HG02870 (cell line): ENCODE results near the gene SAMD13.
"Not testable (repeated sequence)": the region's sequence is repeated elsewhere in the genome, so short reads cannot be mapped to it uniquely, and the experiment has no call there.

ENCODE experiments used
- ATAC-seq: cut with Tn5 transposase; IDR thresholded peaks from one replicate; pipeline ENCODE4 v1.9.1; 2021; ENCODE audit warnings: mild to moderate bottlenecking, moderate library complexity; ENCODE audit not compliant: unreplicated experiment

The SAMD13 gene

DNA sequence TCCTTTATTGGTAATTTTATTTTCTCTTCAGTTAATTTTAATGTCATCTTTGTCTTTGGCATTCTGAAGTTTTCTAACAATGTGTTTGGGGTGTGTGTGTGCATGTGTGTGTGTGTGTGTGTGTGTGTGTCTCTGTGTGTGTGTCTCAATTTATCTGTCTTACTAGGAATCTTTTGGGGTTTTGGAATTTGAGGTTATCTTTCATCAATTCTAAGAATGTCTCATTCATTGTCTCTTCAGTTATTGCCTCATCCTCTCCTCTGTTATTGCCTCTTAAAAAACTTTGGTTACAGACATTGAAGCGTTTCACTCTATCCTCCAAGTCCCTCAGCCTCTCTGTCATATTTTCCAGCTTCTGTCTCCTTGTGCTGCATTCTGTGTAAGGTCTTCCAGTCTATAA, 18.1 kb upstream of the SAMD13 start:
- no peak for ATAC-seq

DNA sequence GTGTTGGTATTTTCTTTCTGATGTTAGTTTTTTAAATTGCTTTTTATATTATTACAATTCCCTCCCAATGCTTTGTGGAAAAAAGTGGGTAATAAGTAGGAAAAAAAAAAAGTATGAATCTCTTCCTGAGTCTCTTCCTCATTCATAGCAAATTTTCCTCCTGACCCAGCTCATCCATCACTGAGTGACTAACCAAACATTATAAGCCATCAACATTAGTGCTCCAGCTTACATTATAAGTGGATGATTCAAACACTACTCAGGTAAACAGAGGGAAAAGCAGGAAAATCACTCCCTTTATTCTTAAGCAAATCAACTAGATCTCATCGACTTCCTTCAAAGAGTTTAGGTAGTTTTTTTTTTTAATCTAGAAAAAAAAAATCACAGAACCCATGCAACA, 15.4 kb upstream of the SAMD13 start:
- ATAC-seq, result no peak

DNA sequence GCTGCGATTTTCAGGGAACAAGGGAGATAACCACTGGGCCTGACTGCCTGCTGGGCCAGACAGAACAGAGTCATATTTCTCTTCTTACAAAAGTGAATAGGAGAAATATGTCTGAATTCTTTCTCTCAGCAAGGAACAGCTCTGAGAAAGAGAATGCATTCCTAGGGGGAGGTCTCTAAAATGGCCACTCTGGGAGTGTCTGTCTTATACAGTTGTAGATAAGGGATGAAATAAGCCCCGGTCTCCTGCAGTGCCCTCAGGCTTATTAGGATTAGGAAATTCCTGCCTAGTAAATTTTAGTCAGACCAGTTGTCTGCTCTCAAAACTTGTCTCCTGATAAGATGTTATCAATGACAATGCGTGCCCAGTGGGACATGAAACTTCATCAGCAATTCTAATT, 14.1 kb upstream of the SAMD13 start:
- not testable (repeated sequence) for ATAC-seq

DNA sequence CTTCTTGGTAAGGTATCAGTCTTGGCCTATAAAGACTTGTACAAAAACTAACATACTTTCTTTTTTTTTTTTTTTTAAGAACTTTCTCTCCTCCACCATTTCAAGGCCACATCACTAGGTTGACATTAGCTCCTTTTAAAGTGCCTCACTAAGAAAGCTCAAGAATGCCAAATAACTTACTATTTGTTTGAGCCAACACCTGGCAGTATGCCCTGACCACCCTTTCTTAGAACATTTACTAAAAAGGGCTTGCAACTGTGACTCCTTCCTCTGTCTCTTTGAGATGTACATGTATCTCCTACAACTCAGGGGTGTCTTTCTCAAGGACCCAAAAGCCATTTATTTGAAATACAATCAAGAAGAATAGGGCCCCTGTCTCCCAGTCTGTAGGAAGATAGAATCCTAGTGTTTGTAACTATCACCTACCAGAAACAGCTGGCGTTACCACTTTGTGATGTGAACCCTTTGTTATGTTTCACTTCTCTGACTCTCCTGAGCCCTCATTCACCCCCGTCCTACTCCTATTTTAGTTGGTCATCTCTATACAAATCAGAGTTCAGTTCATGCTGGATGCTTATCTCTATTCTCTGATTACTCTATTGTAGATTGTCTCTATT, 12.2 kb upstream of the SAMD13 start:
- no peak for ATAC-seq

DNA sequence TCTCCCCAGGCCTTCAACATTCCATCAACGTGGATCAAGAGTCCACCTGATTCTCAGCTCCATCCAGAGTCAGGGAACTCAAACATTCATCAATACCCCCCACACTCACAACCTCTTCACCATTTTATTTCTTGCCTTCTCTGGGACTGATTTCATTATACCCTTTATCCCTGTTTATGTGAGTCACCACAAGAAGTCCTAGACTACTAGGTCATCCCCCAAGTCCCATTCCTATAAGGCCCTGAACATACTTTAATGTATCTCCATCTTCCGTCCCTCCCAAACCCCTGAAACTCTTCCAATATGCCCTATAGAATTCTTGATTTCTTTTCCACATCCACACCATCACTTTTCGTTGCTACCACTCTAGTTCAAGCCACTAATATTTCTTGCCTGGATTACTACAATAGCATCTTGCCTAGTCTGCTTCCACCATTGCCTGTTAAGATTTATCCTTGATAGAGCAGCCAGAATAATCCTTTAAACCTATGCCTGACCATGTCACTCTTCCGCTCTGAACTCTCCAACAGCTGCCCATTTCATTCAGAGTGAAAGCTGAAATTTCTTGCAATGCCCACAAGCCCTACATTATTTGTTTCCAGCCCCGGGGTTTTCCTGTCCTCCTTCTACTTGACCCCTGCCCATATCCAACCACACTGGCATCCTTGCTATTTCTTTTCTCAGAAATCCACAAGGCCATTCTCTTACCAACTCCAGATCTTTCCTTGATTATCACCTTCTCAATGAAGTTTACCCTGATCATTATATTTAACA, 9.4 kb upstream of the SAMD13 start:
- no peak for ATAC-seq

DNA sequence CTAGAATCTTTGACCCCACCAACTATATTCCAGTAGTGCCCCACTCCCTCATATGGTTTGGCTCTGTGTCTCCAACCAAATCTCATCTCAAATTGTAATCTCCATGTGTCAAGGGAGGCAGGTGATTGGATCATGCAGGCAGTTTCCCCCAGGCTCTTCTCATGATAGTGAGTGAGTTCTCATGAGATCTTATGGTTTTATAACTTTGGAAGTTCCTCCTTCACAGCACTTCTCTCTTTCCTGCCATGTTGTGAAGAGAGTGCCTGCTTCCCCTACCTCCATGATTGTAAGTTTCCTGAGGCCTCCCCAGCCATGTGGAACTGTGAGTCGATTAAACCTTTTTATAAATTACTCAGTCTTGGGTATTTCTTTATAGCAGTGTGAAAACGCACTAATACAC, 7.7 kb upstream of the SAMD13 start:
- ATAC-seq, result no peak

DNA sequence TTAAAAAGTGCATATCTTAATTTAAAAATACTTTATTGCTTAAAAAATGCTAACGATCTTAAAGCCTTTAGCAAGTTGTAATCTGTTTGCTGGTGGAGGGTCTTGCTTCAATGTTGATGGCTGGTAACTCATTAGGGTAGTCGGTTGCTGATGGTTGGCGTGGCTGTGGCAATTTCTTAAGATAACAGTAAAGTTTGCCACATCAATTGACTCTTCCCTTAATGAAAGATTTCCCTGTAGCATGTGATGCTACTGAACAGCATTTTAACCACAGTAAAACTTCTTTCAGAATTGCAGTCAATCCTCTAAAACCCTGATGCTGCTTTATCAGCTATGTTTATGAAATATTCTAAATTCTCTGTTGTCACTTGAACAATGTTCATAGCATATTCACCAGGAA, 6.8 kb upstream of the SAMD13 start:
- ATAC-seq, result no peak

DNA sequence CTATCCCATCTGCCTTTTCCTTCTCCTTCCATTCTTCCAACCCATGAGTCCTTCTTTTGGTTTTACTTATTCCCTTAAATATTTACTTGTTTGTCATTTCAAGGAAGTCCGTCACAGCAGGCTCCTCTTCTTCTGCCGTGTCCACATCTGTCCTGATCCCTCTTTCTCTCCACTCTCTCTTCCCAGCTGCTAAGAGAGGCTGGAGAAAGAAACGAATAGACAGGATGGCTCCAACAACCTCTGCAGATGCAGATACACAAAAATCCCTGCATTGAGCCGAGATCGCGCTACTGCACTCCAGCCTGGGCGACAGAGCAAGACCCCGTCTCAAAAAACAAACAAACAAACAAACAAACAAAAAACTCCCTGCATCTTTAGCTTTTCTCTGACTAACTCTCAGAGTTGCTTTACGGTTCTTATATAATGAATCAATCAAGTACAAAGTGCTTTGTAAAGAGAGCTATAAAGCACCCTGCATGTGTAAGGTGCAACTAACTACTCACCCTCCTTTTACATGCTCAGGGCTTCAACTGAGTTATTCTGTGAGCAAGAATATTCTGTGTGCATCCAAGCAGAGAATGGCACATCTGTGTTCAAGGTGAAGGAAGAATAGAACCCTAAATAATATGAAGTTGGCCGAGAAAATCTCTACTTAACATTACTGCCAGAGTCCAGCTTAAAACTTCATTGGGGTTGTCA, 3.8 kb upstream of the SAMD13 start:
- ATAC-seq, result no peak

DNA sequence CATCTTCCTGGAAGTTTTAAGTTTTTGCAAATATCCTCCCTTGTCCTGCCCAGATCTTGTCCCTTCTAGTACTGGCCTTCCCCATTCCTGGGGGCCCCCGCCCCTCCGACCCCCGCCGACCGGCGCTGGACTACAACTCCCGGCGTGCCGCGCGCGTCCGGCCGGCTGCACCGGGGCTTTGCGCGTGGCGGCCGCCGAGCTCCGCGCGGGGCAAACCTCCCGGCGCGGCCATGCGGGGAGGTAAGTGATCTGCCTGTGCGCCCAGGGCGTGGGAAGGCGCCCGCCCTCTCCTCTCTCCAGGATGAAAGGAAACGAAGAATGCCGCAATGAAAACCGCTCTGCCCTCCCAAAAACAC, 3.2 kb upstream of the SAMD13 start:
- ATAC-seq, result peak; percentile 58

DNA sequence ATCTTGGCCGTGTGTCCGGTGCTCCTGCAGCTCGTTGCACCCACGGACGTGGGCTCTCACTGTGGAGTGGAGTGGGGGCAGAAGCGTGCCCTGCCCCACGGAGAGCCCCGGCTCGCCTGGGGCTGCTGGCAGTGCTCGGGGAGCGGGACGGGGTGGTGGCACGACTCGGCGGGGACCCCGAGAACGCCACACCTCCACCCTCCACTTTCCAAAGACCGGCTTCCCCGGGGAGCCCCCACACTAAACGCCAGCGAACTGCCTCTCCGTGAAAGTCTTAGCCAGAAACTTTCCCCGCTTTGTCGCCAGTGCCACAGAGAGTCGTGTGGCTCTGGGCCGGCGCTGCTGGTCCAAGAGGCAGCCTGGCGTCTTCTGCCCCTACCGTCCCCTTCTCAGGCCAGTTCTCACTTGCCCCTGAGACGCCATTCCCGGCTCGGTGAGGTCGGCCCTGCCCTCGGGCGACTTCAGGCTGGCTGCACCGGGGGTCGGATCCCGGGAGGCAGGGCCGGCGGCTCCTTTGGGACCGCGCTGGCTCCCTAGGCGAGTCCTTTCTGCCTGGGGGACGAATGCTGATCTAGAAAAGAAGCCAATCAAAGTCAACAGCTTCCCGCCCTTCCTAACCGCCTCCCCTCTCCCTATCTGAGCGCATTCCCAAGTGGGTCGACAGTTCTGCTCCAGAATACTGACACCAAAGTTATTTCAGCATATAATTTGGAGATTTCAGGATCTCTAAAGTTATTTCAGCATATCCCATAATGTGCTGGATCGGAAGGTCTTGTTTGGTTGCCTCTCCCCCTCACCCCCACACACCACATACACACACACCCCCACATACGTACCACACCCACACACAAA, 2.6 kb upstream of the SAMD13 start:
- peak; percentile 35 for ATAC-seq

DNA sequence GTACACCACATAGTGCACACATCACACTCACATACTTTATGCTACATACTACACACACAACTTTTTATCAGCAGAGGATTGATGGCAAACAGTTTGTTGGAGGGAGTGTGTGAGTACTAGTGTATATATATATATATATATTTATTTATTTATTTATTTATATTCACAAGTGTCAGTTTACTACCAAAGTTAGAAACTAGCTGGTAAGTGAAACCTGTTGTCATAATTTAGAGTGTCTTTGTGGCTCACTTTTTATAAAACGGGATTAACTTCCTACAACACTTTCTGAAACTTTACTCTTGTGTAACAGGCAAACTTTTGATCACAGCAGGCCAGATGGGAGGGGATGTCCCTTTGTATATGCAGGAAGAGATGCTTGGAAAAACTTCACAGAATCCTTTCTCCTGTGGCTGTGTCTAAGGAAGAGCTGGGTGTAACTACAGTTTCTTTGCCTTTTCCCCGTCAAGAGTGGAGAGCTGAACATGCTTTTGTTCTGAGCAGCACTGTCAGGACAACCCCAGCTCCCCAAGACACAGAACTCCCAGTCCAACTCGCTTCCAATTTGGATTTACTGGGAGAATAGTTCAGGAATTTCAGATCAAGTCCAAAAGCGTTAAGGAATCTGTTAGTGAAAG, 1.9 kb upstream of the SAMD13 start:
- no peak for ATAC-seq

DNA sequence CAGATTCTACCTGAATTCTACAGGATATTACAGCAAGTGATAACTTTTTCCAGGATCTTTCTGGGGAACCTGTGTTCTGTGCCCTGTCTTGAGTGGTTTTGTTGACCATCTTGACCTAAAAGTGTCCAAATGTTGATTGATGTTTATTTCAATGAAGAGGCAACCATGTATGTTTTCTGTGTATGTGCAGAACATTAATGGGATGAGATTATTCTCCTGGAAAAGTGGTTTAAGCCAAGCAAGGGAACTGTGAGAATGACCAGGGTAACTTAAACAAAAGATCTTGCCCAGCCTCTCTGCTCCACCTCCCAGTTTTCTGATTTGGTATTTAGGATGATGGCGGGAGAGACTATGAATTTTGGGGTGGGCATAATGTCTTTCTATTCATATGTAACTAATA, 1.0 kb upstream of the SAMD13 start:
- ATAC-seq, result no peak

DNA sequence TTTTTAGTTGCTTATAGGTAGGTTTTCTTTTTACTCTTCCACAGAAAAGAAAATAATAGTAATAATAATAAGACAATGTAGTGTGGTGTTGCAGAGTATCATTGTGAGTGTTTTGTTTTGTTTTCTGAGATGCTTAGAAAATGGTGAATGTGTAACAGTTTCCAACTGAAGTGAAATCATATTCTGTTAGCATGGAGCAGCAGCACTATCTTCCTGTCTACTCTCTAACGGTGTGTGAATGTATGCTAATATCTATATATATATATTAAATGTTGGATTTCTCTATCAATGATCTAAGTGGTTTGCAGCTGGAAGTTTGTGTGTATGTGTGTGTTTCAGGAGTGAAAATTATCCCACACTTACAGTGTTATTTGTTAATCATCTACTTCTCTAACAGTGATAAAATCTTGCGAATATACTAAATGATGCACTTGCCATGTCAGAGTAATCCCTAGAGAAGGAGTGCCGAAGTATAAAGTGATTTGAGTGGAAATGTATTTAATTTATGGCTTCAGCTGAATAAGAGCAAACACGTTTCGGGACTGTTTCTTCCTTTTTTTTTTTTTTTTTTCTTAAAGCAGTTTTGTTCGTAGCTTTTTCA, 377 bp downstream of the SAMD13 start:
- ATAC-seq, result no peak

DNA sequence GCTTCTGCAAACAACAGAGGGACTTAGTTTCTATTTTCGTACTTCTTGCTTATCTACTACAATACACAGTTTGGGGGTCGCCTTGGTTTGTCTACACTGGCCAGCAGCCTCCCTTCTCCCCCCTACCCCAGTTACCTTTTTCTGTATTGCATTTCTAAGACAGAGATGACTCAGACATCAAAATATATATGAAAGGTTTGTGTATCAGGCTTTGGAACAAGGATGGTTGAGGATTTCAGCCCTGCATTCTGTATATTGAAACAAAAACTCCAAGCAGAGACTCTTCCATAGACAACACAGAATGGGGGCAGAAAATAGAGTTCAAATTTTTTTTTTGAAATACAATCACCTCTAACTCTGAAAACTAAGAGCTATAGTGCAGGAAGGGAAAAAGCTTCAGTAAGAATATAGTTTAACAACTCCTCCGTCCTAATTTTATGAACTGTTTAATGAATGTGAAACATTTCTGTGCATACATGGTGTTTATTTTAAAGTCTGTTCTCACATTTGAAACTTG, 1.9 kb downstream of the SAMD13 start:
- no peak for ATAC-seq

DNA sequence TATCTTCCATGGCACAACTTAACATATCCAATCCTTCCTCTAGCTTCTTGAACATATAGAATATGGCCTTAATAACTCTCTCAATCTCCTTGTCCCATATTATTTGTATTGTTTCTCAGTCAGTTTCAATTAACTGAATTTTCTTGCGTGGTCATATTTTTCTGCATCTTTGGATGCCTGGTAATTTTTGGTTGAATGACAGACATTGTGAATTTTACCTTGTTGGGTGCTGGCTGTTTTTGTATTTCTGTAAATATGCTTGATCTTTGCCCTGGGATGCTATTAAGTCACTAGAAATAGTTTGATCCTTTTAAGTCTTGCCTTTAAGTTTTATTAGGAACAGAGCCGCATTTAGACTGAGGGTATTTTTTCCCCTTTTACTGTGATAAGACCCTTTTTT, 5.9 kb downstream of the SAMD13 start:
- no peak for ATAC-seq

DNA sequence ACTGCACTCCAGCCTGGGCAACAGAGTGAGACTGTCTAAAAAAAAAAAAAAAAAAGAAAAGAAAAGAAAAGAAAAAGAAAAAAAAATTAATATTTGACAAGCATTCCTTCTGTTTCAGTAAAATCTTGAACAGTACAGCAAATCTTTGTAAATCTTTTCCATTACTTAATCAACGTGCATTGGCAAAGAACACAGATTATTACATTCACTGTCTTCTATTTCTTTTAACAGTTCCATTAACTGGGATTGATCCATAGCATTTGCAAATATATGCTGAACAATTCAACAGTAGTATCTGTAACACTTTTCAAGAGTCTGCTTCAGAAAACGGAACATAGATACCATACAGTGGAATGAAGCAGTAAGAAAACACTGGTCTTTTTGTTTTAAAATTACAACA, 9.8 kb downstream of the SAMD13 start:
- ATAC-seq, result no peak

DNA sequence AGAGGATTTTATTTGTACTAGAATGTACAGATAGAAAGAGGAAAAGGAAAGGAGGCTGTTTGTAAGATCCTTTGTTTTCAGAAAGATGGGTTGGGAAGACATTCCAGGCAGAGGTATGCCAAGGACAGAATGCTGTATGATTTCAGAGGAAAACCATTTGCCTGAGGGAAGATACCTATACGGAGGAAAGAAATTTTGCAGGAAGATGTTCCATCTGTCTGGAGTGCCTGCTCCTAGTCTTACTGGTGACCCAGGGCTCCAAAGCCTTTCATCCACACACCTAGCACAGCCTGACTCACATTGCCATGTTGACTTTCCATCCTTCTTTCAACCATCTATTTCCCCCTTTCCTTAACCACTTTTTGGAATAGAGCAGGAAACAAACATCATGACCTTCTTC, 18.2 kb downstream of the SAMD13 start:
- ATAC-seq, result no peak

DNA sequence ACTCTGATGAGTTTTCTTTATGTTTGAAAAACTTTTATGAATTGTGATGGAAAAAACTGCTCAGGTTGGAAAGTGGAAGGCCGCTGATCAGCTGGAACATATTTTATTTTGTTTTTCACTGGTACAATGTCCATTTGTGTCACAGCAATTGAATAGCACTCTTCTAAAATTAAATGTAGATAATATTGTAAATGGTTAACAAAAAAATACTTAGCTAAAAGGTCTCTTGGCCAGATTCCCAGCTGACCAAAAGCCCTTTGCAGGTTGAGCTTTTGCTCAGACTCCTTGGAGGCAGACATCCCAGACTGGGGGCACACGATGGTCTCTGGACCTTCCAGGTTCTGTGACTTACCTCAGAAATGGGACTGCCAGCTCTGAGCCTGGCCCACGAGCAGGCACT, 26.3 kb downstream of the SAMD13 start:
- ATAC-seq, result no peak

DNA sequence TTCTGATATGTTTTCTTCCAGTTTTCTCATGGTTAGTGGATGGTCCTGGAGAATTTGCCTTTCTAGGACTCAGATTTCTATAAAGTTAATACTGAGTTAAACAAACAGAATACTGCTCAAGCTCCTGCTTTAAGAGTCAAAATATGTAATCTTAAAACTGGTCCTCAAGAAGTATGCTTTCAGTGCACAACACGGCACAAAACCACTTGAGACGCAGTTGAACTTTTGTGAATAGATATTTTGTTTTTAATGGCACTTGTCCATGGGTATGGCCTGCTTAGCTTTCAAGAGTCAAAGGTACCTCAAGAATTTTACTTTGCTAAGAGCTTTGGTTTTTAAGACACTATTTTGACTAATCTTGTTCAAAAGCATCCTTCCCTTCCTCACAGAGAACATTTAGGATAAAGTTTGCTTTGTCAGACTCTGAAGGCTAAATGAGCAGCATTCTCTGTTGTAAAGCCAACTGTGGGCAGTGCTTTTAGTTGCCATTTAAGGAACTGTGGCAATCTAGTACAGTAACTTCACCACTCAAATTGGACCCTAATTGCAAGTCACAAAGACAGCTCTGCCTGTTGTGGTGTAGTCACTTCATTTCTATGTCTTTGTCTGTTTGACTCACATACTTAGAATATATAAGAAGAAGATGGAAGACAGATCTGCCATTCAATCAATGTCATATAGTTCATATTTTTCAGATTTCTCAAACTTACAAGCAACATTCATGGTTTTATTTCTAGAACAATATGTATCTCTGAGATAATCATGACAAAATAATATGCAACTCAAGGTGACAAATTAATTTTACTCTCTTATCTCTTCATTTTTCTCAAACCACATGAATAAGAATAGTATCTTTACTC, 28.8 kb downstream of the SAMD13 start:
- ATAC-seq, result no peak
